ENCODE results near the gene OR6C6.
"Not testable (repeated sequence)": the region's sequence is repeated elsewhere in the genome, so short reads cannot be mapped to it uniquely, and the experiment has no call there.

OR6C6 gene

GRCh38 chr12:55296469-55296868 is at the start of gene OR6C6:
TSS of gene OR6C6 (minus strand) at chr12:55296569. CDS start at chr12:55295232, 1,337 bp downstream.
- Mint-ChIP-seq H3K9me3 (no peaks in the 10 kb centered on the region), H3K27me3 (peaks cover 18% of the 10 kb centered on the region), H3K4me3 (no peak within 1 kb of the TSS), H3K4me1 (no peaks in the 10 kb centered on the region), H3K27ac (no peak within 1 kb of the TSS), H3K36me3 (no peaks in the 10 kb centered on the region)

- H3K36me3 Mint-ChIP-seq, result no peaks in the 10 kb centered on the region
- H3K27ac Mint-ChIP-seq, result no peak overlapping the region
- no peak overlapping the region for H3K4me3 Mint-ChIP-seq
- no peaks in the 10 kb centered on the region for H3K4me1 Mint-ChIP-seq
- H3K9me3 Mint-ChIP-seq, result no peaks in the 10 kb centered on the region
- peaks cover 13% of the 10 kb centered on the region for H3K27me3 Mint-ChIP-seq
These were observed 39.6 kb upstream of the OR6C6 start for GRCh38 chr12:55336002-55336401.

- peaks cover 20% of the 10 kb centered on the region for H3K27me3 Mint-ChIP-seq
- no peak within 1 kb of the TSS for H3K4me3 Mint-ChIP-seq
- H3K36me3 Mint-ChIP-seq, result no peaks in the 10 kb centered on the region
- no peaks in the 10 kb centered on the region for H3K4me1 Mint-ChIP-seq
- H3K9me3 Mint-ChIP-seq, result no peaks in the 10 kb centered on the region
- H3K27ac Mint-ChIP-seq, result no peak within 1 kb of the TSS
These were observed 34.1 kb upstream of the OR6C6 start, which contains the start of gene OR6C3 for GRCh38 chr12:55330446-55330845. TSS of gene OR6C3 (plus strand) at chr12:55330746. CDS start at chr12:55331701, 955 bp downstream.

GRCh38 chr12:55325801-55326200 is 29.4 kb upstream of the OR6C6 start:
- H3K36me3 Mint-ChIP-seq, H3K4me1 Mint-ChIP-seq, H3K9me3 Mint-ChIP-seq, H3K27ac Mint-ChIP-seq, H3K4me3 Mint-ChIP-seq: not testable (repeated sequence)
- peaks cover 20% of the 10 kb centered on the region for H3K27me3 Mint-ChIP-seq

GRCh38 chr12:55320201-55320600 is 23.8 kb upstream of the OR6C6 start:
- H3K4me1 Mint-ChIP-seq, result no peaks in the 10 kb centered on the region
- no peaks in the 10 kb centered on the region for H3K36me3 Mint-ChIP-seq
- no peak overlapping the region for H3K4me3 Mint-ChIP-seq
- H3K27ac Mint-ChIP-seq, result no peak overlapping the region
- peaks cover 5% of the 10 kb centered on the region for H3K9me3 Mint-ChIP-seq
- H3K27me3 Mint-ChIP-seq, result peaks cover 16% of the 10 kb centered on the region

GRCh38 chr12:55314043-55314442 is 17.7 kb upstream of the OR6C6 start, which contains the start of gene OR6C1:
TSS of gene OR6C1 (plus strand) at chr12:55314343. CDS start at chr12:55320600, 6,257 bp downstream.
- H3K4me1 Mint-ChIP-seq, result no peaks in the 10 kb centered on the region
- H3K36me3 Mint-ChIP-seq, result no peaks in the 10 kb centered on the region
- H3K27ac Mint-ChIP-seq, result no peak within 1 kb of the TSS
- peaks cover 26% of the 10 kb centered on the region for H3K27me3 Mint-ChIP-seq
- no peak within 1 kb of the TSS for H3K4me3 Mint-ChIP-seq
- H3K9me3 Mint-ChIP-seq, result peaks cover 2% of the 10 kb centered on the region

- Mint-ChIP-seq H3K4me3 (no peak overlapping the region), H3K27ac (no peak overlapping the region), H3K27me3 (peaks cover 15% of the 10 kb centered on the region), H3K36me3 (no peaks in the 10 kb centered on the region), H3K9me3 (no peaks in the 10 kb centered on the region), H3K4me1 (no peaks in the 10 kb centered on the region)
These were observed 6.4 kb downstream of the OR6C6 start for GRCh38 chr12:55289999-55290398.

GRCh38 chr12:55280991-55281390 is 15.4 kb downstream of the OR6C6 start:
- Mint-ChIP-seq H3K9me3 (no peaks in the 10 kb centered on the region), H3K36me3 (no peaks in the 10 kb centered on the region), H3K27me3 (peaks cover 22% of the 10 kb centered on the region), H3K4me3 (no peak overlapping the region), H3K4me1 (no peaks in the 10 kb centered on the region), H3K27ac (no peak overlapping the region)

GRCh38 chr12:55258303-55258702 is 38.1 kb downstream of the OR6C6 start:
- no peak overlapping the region for H3K27ac Mint-ChIP-seq
- H3K4me1 Mint-ChIP-seq, result no peaks in the 10 kb centered on the region
- no peak overlapping the region for H3K4me3 Mint-ChIP-seq
- peaks cover 6% of the 10 kb centered on the region for H3K27me3 Mint-ChIP-seq
- H3K9me3 Mint-ChIP-seq, result no peaks in the 10 kb centered on the region
- H3K36me3 Mint-ChIP-seq, result no peaks in the 10 kb centered on the region

GRCh38 chr12:55256831-55257230 is 39.5 kb downstream of the OR6C6 start:
- H3K4me3 Mint-ChIP-seq, result no peak overlapping the region
- H3K4me1 Mint-ChIP-seq, result no peaks in the 10 kb centered on the region
- no peaks in the 10 kb centered on the region for H3K9me3 Mint-ChIP-seq
- H3K27ac Mint-ChIP-seq, result no peak overlapping the region
- H3K36me3 Mint-ChIP-seq, result no peaks in the 10 kb centered on the region
- H3K27me3 Mint-ChIP-seq, result peaks cover 8% of the 10 kb centered on the region

GRCh38 chr12:55253281-55253680 is 43.1 kb downstream of the OR6C6 start:
- Mint-ChIP-seq H3K4me1 (no peaks in the 10 kb centered on the region), H3K9me3 (no peaks in the 10 kb centered on the region), H3K27ac (no peak overlapping the region), H3K27me3 (peaks cover 9% of the 10 kb centered on the region), H3K36me3 (no peaks in the 10 kb centered on the region), H3K4me3 (no peak overlapping the region)

- Mint-ChIP-seq H3K27me3 (peaks cover 17% of the 10 kb centered on the region), H3K27ac (no peak overlapping the region), H3K4me3 (no peak overlapping the region), H3K36me3 (no peaks in the 10 kb centered on the region), H3K4me1 (no peaks in the 10 kb centered on the region), H3K9me3 (no peaks in the 10 kb centered on the region)
These were observed 45.4 kb downstream of the OR6C6 start for GRCh38 chr12:55250944-55251343.

- H3K27ac Mint-ChIP-seq, result no peak overlapping the region
- H3K36me3 Mint-ChIP-seq, result no peaks in the 10 kb centered on the region
- no peaks in the 10 kb centered on the region for H3K4me1 Mint-ChIP-seq
- H3K4me3 Mint-ChIP-seq, result no peak overlapping the region
- H3K27me3 Mint-ChIP-seq, result peaks cover 22% of the 10 kb centered on the region
- H3K9me3 Mint-ChIP-seq, result no peaks in the 10 kb centered on the region
These were observed 50.2 kb downstream of the OR6C6 start for GRCh38 chr12:55246159-55246558.

GRCh38 chr12:55244309-55244708 is 52.1 kb downstream of the OR6C6 start, which contains the start of gene OR6C74:
TSS of gene OR6C74 (plus strand) at chr12:55244609. CDS start at chr12:55247288, 2,679 bp downstream.
- Mint-ChIP-seq H3K4me1 (no peaks in the 10 kb centered on the region), H3K36me3 (no peaks in the 10 kb centered on the region), H3K9me3 (no peaks in the 10 kb centered on the region), H3K4me3 (no peak within 1 kb of the TSS), H3K27ac (no peak within 1 kb of the TSS), H3K27me3 (peaks cover 21% of the 10 kb centered on the region)

All from activated naive CD4-positive, alpha-beta T cell treated with anti-CD3 and anti-CD28 coated beads, Interleukin-2, amount 50 U/mL, for 24 hours (primary cell).